Prostate gland (tissue), 2 donors: ENCODE results near the gene PRIMPOL.

Experiments
- CTCF ChIP-seq, 4 experiments: fragments of 200-600 bp in 2 of 4; fragments of 450-650 bp in 2 of 4; sonication (generic) in 2 of 4; IDR thresholded peaks; 1 replicate in 3 of 4; 2 replicates in 1 of 4; pipeline ENCODE4 v1.5.1; 2016 to 2019; ENCODE audit warnings: antibody characterized with exemption in 4 of 4, mild to moderate bottlenecking in 2 of 4, moderate library complexity in 2 of 4
- POLR2AphosphoS5 ChIP-seq: sonication (generic); formaldehyde crosslinking; IDR thresholded peaks from one replicate; pipeline ENCODE4 v1.6.1; 2017; ENCODE audit warnings: antibody characterized with exemption

GRCh38 chr4:184743650-184744049, 94.1 kb downstream of the PRIMPOL start:
- TF ChIP-seq CTCF (IDR thresholded peaks at IDR 0.05) (no peak), POLR2AphosphoS5 (no peak)
